H7 (cell line): Measurements from ENCODE around the gene FAM124A. TPM values are rescaled to one million over a fixed set of nuclear protein-coding genes. Genes with fewer than 3 reads are reported as not detected.

Experiments used
- DNase-seq: peaks from one replicate; pipeline ENCODE4 v3.0.0; 2012
- H3K27me3 ChIP-seq: 2 replicates; pipeline ENCODE4 v1.6.0; 2011; ENCODE audit warnings: mild to moderate bottlenecking, low read length; ENCODE audit not compliant: control insufficient read depth, insufficient read depth
- H3K36me3 ChIP-seq: replicated peaks from 2 replicates; pipeline ENCODE4 v1.5.1; 2011; ENCODE audit warnings: low read length; ENCODE audit not compliant: control insufficient read depth, insufficient read depth
- H3K4me3 ChIP-seq: 2 replicates; pipeline ENCODE4 v1.5.1; 2011; ENCODE audit warnings: low read depth, mild to moderate bottlenecking, control low read depth, low read length, moderate library complexity; ENCODE audit not compliant: insufficient read depth
- total RNA-seq: library from RNA; depleted of rRNA; stranded (reverse); fragments of >200 nt; shearing (Covaris generic); gene quantifications from 2 replicates; pipeline ENCODE4 v1.2.3, GENCODE V29; 2014

FAM124A gene
- total RNA-seq, 1 experiment from 2014 or later: 26.5 TPM

- Histone ChIP-seq H3K36me3 (no peaks in the 10 kb centered on the region), H3K4me3 (no peak overlapping the region), H3K27me3 (no peaks in the 10 kb centered on the region)
- DNase-seq: no peak
These were observed 15.6 kb upstream of the FAM124A start for GRCh38 chr13:51206584-51206983.

DNA sequence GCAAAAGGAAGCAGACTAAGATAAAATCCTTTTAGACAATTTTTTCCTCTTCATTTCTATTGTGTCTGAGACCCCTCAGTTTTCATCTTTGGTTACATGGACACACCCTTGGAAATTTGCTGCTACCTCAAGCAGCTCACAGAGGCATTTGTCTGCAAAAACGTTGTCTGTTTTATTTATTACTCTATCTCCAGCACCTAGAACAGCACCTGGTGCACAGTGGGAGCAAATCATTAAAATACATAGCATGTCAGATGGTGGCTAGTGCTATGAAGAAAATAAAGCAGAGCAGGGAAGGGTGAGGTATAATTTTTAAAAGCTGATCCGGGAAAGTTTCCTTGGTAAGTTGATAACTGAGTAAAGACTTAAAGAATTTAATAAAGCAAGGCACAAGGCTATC, 14.3 kb upstream of the FAM124A start:
- Histone ChIP-seq H3K4me3 (no peak overlapping the region), H3K36me3 (no peaks in the 10 kb centered on the region), H3K27me3 (no peaks in the 10 kb centered on the region)
- DNase-seq: no peak

DNA sequence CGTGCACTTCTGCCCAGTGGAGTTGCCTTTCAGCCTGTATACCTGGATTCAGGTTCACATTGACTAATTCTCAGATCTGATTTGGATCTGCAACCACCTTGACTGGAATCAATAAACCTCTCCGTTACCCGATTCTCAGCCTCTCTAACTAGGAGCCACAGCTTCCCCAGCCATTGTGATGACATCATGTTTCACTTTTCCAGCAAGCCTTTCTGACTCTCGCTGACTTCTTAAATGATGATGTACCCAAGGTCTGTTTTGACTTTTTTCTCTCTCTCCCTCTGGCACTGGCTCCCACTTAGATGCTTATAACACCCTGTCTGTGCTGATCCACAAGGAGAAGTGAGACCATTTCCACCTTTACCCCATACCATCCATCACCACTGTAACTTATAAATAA, 13.5 kb upstream of the FAM124A start:
- DNase-seq: no peak
- Histone ChIP-seq H3K36me3 (no peaks in the 10 kb centered on the region), H3K27me3 (no peaks in the 10 kb centered on the region), H3K4me3 (no peak overlapping the region)

- Histone ChIP-seq H3K36me3 (no peaks in the 10 kb centered on the region), H3K4me3 (no peak overlapping the region), H3K27me3 (no peaks in the 10 kb centered on the region)
- DNase-seq: no peak
These were observed 10.3 kb upstream of the FAM124A start for GRCh38 chr13:51211910-51212309.

GRCh38 chr13:51212758-51213157, 9.4 kb upstream of the FAM124A start:
- DNase-seq: no peak
- Histone ChIP-seq H3K36me3 (no peaks in the 10 kb centered on the region), H3K4me3 (no peak overlapping the region), H3K27me3 (no peaks in the 10 kb centered on the region)

- H3K36me3 ChIP-seq: no peaks in the 10 kb centered on the region
- H3K4me3 ChIP-seq: no peak overlapping the region
- H3K27me3 ChIP-seq: no peaks in the 10 kb centered on the region; the same call in 1 of the 2 replicates
- no peak for DNase-seq
These were observed 8.9 kb upstream of the FAM124A start for GRCh38 chr13:51213173-51213728.

DNA sequence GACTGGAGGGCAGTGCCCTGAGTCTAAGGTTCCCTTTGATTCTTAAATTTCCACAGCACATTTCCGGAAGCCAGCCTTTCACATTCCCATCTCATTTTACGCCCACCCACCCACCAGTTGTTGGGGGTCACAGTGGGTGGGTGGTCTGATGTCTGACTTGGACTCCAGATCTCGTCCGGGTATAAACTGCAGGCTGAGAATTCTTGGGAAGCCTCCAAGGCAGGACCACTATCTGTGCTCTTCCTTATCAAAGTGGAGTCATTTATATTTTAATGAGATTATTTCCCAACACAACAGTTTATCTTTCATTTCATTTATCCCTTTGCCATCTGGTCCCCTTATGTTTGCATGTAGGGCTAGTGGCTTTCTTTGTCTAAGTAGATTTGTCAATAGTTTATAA, 3.6 kb upstream of the FAM124A start:
- DNase-seq: no peak

GRCh38 chr13:51220706-51221105, 1.5 kb upstream of the FAM124A start:
- DNase-seq: no peak
- H3K36me3 ChIP-seq: peaks cover 2% of the 10 kb centered on the region
- H3K4me3 ChIP-seq: no peak overlapping the region
- no peaks in the 10 kb centered on the region; the same call in 1 of the 2 replicates for H3K27me3 ChIP-seq

More for the DNA sequence above, 3.6 kb upstream of the FAM124A start:
- Histone ChIP-seq H3K36me3 (no peaks in the 10 kb centered on the region), H3K27me3 (no peaks in the 10 kb centered on the region; the same call in 1 of the 2 replicates), H3K4me3 (no peak overlapping the region)

GRCh38 chr13:51221108-51221507, 1.1 kb upstream of the FAM124A start:
- no peak overlapping the region for H3K4me3 ChIP-seq
- no peaks in the 10 kb centered on the region; the same call in 1 of the 2 replicates for H3K27me3 ChIP-seq
- no peak for DNase-seq
- peaks cover 2% of the 10 kb centered on the region for H3K36me3 ChIP-seq

GRCh38 chr13:51221674-51222036, 543 bp upstream of the FAM124A start:
- Histone ChIP-seq H3K4me3 (peak overlapping the region; percentile 75), H3K27me3 (no peaks in the 10 kb centered on the region; the same call in 1 of the 2 replicates), H3K36me3 (peaks cover 4% of the 10 kb centered on the region)
- peak; percentile 53 for DNase-seq

- Histone ChIP-seq H3K36me3 (peaks cover 4% of the 10 kb centered on the region), H3K4me3 (peak overlapping the region; percentile 82), H3K27me3 (no peaks in the 10 kb centered on the region; the same call in 1 of the 2 replicates)
- DNase-seq: peak; percentile 54
These were observed 725 bp downstream of the FAM124A start for GRCh38 chr13:51222686-51223559.

GRCh38 chr13:51223560-51224270, 1.5 kb downstream of the FAM124A start:
- peak; percentile 24 for DNase-seq
- Histone ChIP-seq H3K36me3 (peaks cover 4% of the 10 kb centered on the region), H3K27me3 (no peaks in the 10 kb centered on the region), H3K4me3 (peak overlapping the region; percentile 82)

DNA sequence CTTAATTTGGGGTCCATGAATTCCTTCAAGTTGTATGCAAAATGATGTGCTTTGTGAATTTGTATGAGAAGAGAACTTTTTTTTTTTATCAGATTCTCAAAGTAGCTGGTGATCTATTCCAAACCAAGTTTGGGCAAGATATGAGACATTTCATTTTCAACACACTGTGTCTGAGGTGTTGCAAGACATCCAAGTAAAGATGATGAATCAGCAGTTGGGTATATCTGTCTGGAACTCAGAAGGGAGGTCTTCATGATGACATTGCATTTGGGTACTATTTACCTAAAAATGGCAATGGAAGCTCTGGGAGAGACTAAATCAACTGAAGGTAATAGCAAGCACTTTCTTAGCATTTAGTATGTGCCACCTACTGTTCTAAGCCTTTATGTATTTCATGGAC, 2.8 kb downstream of the FAM124A start:
- Histone ChIP-seq H3K4me3 (no peak overlapping the region), H3K36me3 (peaks cover 4% of the 10 kb centered on the region), H3K27me3 (no peaks in the 10 kb centered on the region)
- DNase-seq: no peak

DNA sequence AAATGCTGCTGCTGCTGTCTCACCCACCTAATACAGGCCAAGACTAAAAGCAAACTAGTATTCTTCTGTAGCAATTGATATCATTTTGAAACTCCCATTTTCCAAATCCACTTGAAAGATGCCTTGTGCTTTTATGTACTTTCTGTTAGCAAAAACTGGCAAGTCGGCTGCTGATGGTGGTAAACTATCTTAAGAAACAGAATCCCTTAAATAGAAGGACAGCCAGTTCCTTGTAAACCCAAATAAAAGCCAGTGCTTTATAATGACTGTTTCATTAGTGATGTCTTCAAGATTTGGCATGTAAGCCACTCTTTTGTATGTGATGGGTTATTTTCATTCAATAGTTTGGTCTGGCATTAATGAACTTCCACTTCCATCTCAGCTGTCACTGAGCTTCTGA, 5.2 kb downstream of the FAM124A start:
- H3K36me3 ChIP-seq: peaks cover 15% of the 10 kb centered on the region
- H3K27me3 ChIP-seq: no peaks in the 10 kb centered on the region
- H3K4me3 ChIP-seq: no peak overlapping the region
- no peak for DNase-seq
